Retinal pigment epithelial cell (primary cell): ENCODE data around the gene AIMP1.
"Not testable (repeated sequence)": the region's sequence is repeated elsewhere in the genome, so short reads cannot be mapped to it uniquely, and the experiment has no call there.

ENCODE experiments used
- DNase-seq: peaks from one replicate; pipeline ENCODE4 v3.0.0-alpha.2; 2010; ENCODE audit warnings: low read depth
- H3K4me3 ChIP-seq: 2 replicates; pipeline ENCODE4 v1.5.1; 2011; ENCODE audit warnings: mild to moderate bottlenecking, low read length, control low read depth, moderate library complexity
- CTCF ChIP-seq: conservative IDR thresholded peaks from 2 replicates; pipeline ENCODE4 v1.5.1; 2011; ENCODE audit warnings: low read depth, low read length, control low read depth, inconsistent platforms

Gene AIMP1

GRCh38 chr4:106370214-106370613, 53.9 kb downstream of the AIMP1 start:
- H3K4me3 ChIP-seq = no peak overlapping the region
- no peak for DNase-seq
- no peak for TF ChIP-seq CTCF

- no peak overlapping the region for H3K4me3 ChIP-seq
- no peak for TF ChIP-seq CTCF
- no peak for DNase-seq
These were observed 54.8 kb downstream of the AIMP1 start for GRCh38 chr4:106371161-106371560.

- no peak overlapping the region for H3K4me3 ChIP-seq
- DNase-seq = no peak
- no peak for TF ChIP-seq CTCF
These were observed 56.7 kb downstream of the AIMP1 start for GRCh38 chr4:106373026-106373425.

DNA sequence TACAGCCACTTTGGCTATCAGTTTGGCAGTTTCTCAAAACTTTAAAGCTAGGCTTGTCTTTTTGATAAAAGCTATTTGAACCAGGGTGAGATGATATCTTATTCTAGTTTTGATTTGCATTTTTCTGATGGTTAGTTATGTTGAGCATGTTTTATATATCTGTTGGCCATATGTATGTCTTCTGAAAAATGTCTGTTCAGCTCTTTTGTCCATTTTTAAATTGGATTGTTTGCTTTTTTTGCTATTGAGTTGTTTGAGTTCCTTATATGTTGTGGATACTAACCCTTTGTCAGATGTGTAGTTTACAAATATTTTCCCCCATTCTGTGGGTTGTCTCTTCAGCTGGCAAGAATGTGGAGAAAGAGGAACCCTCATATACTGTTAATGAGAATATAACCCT, 63.8 kb downstream of the AIMP1 start:
- no peak overlapping the region for H3K4me3 ChIP-seq
- no peak for DNase-seq
- no peak for TF ChIP-seq CTCF

- TF ChIP-seq CTCF = no peak
- H3K4me3 ChIP-seq = no peak overlapping the region
- no peak for DNase-seq
These were observed 68.5 kb downstream of the AIMP1 start for GRCh38 chr4:106384878-106385277.

DNA sequence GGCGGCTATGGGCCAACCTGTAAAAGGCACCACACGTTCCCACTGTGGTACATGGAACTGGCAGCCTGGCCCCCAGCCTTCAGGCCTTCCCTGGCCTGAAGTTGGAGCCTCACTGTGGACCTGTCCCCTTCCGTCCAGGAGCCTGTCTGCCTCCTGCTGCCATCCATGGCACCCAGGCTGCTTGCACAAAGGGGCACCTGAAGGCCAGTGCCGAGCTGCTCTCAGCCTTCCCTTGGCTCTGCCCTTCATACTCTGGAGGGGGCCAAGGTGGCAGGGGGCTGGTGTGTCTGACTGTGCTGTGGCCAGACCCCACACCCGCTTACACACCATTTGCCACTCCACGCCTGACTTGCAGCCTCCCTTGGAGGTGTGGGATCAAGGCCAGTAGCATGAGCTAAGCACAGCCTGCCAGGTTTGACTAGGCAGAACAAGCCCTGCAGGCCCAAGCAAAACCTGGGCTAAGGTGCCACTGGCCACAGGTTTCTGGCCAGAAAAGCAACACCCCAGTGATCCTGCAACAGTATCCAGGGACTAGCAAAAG, 69.6 kb downstream of the AIMP1 start:
- TF ChIP-seq CTCF = no peak
- no peak overlapping the region for H3K4me3 ChIP-seq
- no peak for DNase-seq

DNA sequence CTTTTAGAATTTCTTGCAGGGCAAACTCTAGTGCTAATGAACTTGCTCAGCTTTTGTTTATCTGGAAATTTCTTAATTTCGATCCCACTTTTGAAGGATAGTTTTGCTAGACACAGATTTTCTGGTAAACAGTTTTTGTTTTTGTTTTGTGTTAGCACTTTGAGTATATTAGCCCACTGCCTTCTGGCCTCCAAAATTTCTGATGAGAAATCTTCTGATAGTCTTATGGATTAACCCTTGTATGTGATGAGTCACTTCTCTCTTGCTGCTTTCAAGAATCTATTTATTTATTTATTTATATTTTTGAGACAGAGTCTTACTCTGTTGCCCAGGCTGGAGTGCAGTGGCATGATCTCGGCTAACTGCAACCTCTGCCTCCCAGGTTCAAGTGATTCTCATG, 79.2 kb downstream of the AIMP1 start:
- H3K4me3 ChIP-seq = no peak overlapping the region
- DNase-seq = no peak
- TF ChIP-seq CTCF = no peak

DNA sequence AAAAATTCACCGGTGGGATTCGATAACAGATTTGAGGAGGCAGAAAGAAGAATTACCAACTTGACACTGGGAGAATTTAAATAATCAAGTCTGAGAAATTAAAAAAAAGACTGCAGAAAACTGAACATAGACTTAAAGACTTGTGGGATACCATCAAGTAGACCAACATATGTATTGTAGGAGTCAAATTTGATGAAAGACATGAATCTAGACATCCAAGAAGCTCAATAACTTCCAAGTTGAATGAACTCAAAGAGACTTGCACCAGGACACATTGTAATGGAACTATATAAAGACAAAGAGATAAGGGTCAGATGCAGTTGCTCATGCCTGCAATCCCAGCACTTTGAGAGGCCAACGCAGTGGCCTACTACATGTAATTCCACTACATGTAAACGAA, 82.5 kb downstream of the AIMP1 start:
- not testable (repeated sequence) for DNase-seq

More for the DNA sequence above, 82.5 kb downstream of the AIMP1 start:
- H3K4me3 ChIP-seq = not testable (repeated sequence)
